D721Med (cell line): ENCODE measurements around the gene RNF182.

ENCODE experiments used
- DNase-seq: peaks from one replicate; pipeline ENCODE4 v3.0.0; 2011; ENCODE audit warnings: low spot score; ENCODE audit not compliant: insufficient read length
- FAIRE-seq: peaks from 2 replicates; lab custom pipeline; 2011; peaks lifted over from hg19 to GRCh38; lab: Jason Lieb, UNC
- CTCF ChIP-seq: IDR thresholded peaks from 2 replicates; pipeline ENCODE4 v1.5.1; 2012; ENCODE audit warnings: mild to moderate bottlenecking, control low read depth; ENCODE audit not compliant: insufficient read depth; ENCODE audit errors: missing control alignments

RNF182 gene

GRCh38 chr6:13991393-13991792, 66.6 kb downstream of the RNF182 start:
- no peak for FAIRE-seq
- TF ChIP-seq CTCF: no peak

GRCh38 chr6:13992417-13993055, 67.8 kb downstream of the RNF182 start:
- TF ChIP-seq CTCF: no peak
- no peak for FAIRE-seq
- DNase-seq: no peak

More at GRCh38 chr6:13991393-13991792, 66.6 kb downstream of the RNF182 start:
- DNase-seq: no peak

- FAIRE-seq (no peak), DNase-seq (no peak)
- TF ChIP-seq CTCF: no peak
Measured at GRCh38 chr6:13993416-13993815, 68.7 kb downstream of the RNF182 start.

GRCh38 chr6:13998356-13998755, 73.6 kb downstream of the RNF182 start:
- FAIRE-seq (no peak), DNase-seq (no peak)
- TF ChIP-seq CTCF: no peak

- no peak for TF ChIP-seq CTCF
- FAIRE-seq: no peak
- DNase-seq: no peak
Measured at GRCh38 chr6:14000901-14001300, 76.1 kb downstream of the RNF182 start.

GRCh38 chr6:14001329-14002012, 76.7 kb downstream of the RNF182 start:
- FAIRE-seq (no peak), DNase-seq (no peak)

More at GRCh38 chr6:14001329-14002012, 76.7 kb downstream of the RNF182 start:
- no peak for TF ChIP-seq CTCF
